ENCODE results near the gene ANKRD18A.

ANKRD18A gene

GRCh38 chr9:38620483-38621433 lies at the start of gene ANKRD18A:
ANKRD18A (minus strand) TSS chr9:38620596; CDS start chr9:38620285, 311 bp downstream.
- DNase-seq = peak; percentile 81

- no peak for DNase-seq
Observed at GRCh38 chr9:38668791-38669466, 48.5 kb upstream of the ANKRD18A start.

GRCh38 chr9:38662763-38663593 lies 42.6 kb upstream of the ANKRD18A start:
- peak; percentile 8 for DNase-seq

- no peak for DNase-seq
Observed at GRCh38 chr9:38659538-38659937, 39.1 kb upstream of the ANKRD18A start.

GRCh38 chr9:38656896-38657295 lies 36.5 kb upstream of the ANKRD18A start:
- DNase-seq = no peak

GRCh38 chr9:38652486-38652885 lies 32.1 kb upstream of the ANKRD18A start:
- DNase-seq = no peak

GRCh38 chr9:38652044-38652443 lies 31.6 kb upstream of the ANKRD18A start:
- DNase-seq = no peak

GRCh38 chr9:38651400-38652042 lies 31.1 kb upstream of the ANKRD18A start:
- no peak for DNase-seq

- no peak for DNase-seq
Observed at GRCh38 chr9:38650564-38650963, 30.2 kb upstream of the ANKRD18A start.

GRCh38 chr9:38649731-38650363 lies 29.5 kb upstream of the ANKRD18A start:
- no peak for DNase-seq

GRCh38 chr9:38644601-38645000 lies 24.2 kb upstream of the ANKRD18A start:
- no peak for DNase-seq

GRCh38 chr9:38643815-38644173 lies 23.4 kb upstream of the ANKRD18A start:
- DNase-seq = no peak

GRCh38 chr9:38642951-38643814 lies 22.8 kb upstream of the ANKRD18A start:
- no peak for DNase-seq

- DNase-seq = peak; percentile 55
Observed at GRCh38 chr9:38641985-38642864, 21.8 kb upstream of the ANKRD18A start.

- DNase-seq = no peak
Observed at GRCh38 chr9:38641142-38641541, 20.7 kb upstream of the ANKRD18A start.

- DNase-seq = no peak
Observed at GRCh38 chr9:38639577-38639940, 19.2 kb upstream of the ANKRD18A start.

GRCh38 chr9:38638881-38639576 lies 18.6 kb upstream of the ANKRD18A start:
- DNase-seq = no peak

GRCh38 chr9:38634315-38634714 lies 13.9 kb upstream of the ANKRD18A start:
- DNase-seq = no peak

GRCh38 chr9:38629511-38629910 lies 9.1 kb upstream of the ANKRD18A start:
- DNase-seq = no peak

GRCh38 chr9:38626006-38626405 lies 5.6 kb upstream of the ANKRD18A start:
- no peak for DNase-seq

Measured in hematopoietic multipotent progenitor cell treated with erythropoietin and hydrocortisone succinate and interleukin-3 and kit ligand, for 4 days (in vitro differentiated cells).